Trophoblast cell (in vitro differentiated cells and primary cell): Measurements from ENCODE around the gene OR52I1.

ENCODE experiments used
- DNase-seq, 2 donors: peaks; one replicate each; pipeline ENCODE4 v3.0.0-alpha.2; 2016
- H2AFZ ChIP-seq: 2 replicates; pipeline ENCODE4 v1.6.1; 2013; ENCODE audit warnings: low read length, moderate library complexity, mild to moderate bottlenecking; ENCODE audit not compliant: insufficient read depth, poor library complexity
- H2AK5ac ChIP-seq: 2 replicates; pipeline ENCODE4 v1.6.1; 2013; ENCODE audit warnings: mild to moderate bottlenecking, low read length
- H2BK120ac ChIP-seq: 2 replicates; pipeline ENCODE4 v1.6.1; 2013; ENCODE audit warnings: low read length, mild to moderate bottlenecking, moderate library complexity; ENCODE audit not compliant: insufficient read depth, poor library complexity
- H2BK12ac ChIP-seq: 2 replicates; pipeline ENCODE4 v1.6.1; 2013; ENCODE audit warnings: mild to moderate bottlenecking, low read length, moderate library complexity
- H2BK5ac ChIP-seq: 2 replicates; pipeline ENCODE4 v1.6.1; 2013; ENCODE audit warnings: low read length, low read depth, moderate library complexity, mild to moderate bottlenecking; ENCODE audit not compliant: poor library complexity
- H3K14ac ChIP-seq: 2 replicates; pipeline ENCODE4 v1.6.1; 2013; ENCODE audit warnings: mild to moderate bottlenecking, low read length
- H3K18ac ChIP-seq: 2 replicates; pipeline ENCODE4 v1.6.1; 2013; ENCODE audit warnings: mild to moderate bottlenecking, low read length
- H3K23ac ChIP-seq: 2 replicates; pipeline ENCODE4 v1.6.1; 2013; ENCODE audit warnings: low read length
- H3K27ac ChIP-seq: 2 replicates; pipeline ENCODE4 v1.5.1; 2013; ENCODE audit warnings: low read depth, mild to moderate bottlenecking, inconsistent platforms, low read length, moderate library complexity
- H3K27me3 ChIP-seq: 2 replicates; pipeline ENCODE4 v1.6.1; 2013; ENCODE audit warnings: inconsistent platforms, mild to moderate bottlenecking, low read length, moderate library complexity; ENCODE audit not compliant: insufficient read depth
- H3K36me3 ChIP-seq, 2 experiments: 1 replicate in 1 of 2; 2 replicates in 1 of 2; pipeline ENCODE4 v1.6.1; 2013; ENCODE audit warnings: low read length in 2 of 2, mild to moderate bottlenecking in 2 of 2, moderate library complexity in 1 of 2; ENCODE audit not compliant: insufficient read depth in 2 of 2, control insufficient read depth in 1 of 2
- H3K4ac ChIP-seq: 2 replicates; pipeline ENCODE4 v1.6.1; 2013; ENCODE audit warnings: low read depth, mild to moderate bottlenecking, low read length, moderate library complexity
- H3K4me1 ChIP-seq, 2 experiments: 1 replicate in 1 of 2; 2 replicates in 1 of 2; pipeline ENCODE4 v1.6.1; 2013; ENCODE audit warnings: low read length in 2 of 2, mild to moderate bottlenecking in 2 of 2, moderate library complexity in 1 of 2; ENCODE audit not compliant: insufficient read depth in 2 of 2, control insufficient read depth in 1 of 2
- H3K4me2 ChIP-seq: 2 replicates; pipeline ENCODE4 v1.6.1; 2013; ENCODE audit warnings: inconsistent platforms, mild to moderate bottlenecking, low read length, moderate library complexity
- H3K4me3 ChIP-seq: 2 replicates; pipeline ENCODE4 v1.5.1; 2013; ENCODE audit warnings: mild to moderate bottlenecking, low read depth, low read length, inconsistent platforms
- H3K79me1 ChIP-seq: one replicate; pipeline ENCODE4 v1.6.1; 2013; ENCODE audit warnings: low read length
- H3K79me2 ChIP-seq: 2 replicates; pipeline ENCODE4 v1.6.1; 2013; ENCODE audit warnings: low read length, mild to moderate bottlenecking; ENCODE audit not compliant: control insufficient read depth, insufficient read depth, poor library complexity
- H3K9ac ChIP-seq: 2 replicates; pipeline ENCODE4 v1.6.1; 2013; ENCODE audit warnings: mild to moderate bottlenecking, low read length
- H3K9me3 ChIP-seq: 2 replicates; pipeline ENCODE4 v1.6.1; 2013; ENCODE audit warnings: low read depth, mild to moderate bottlenecking, control low read depth, inconsistent platforms, low read length; ENCODE audit not compliant: insufficient read depth
- H4K12ac ChIP-seq: 2 replicates; pipeline ENCODE4 v1.6.1; 2013; ENCODE audit warnings: low read depth, mild to moderate bottlenecking, low read length, moderate library complexity
- H4K8ac ChIP-seq: 2 replicates; pipeline ENCODE4 v1.6.1; 2013; ENCODE audit warnings: low read depth, mild to moderate bottlenecking, low read length, moderate library complexity
- H4K91ac ChIP-seq: one replicate; pipeline ENCODE4 v1.6.1; 2013; ENCODE audit warnings: low read depth, mild to moderate bottlenecking, low read length, moderate library complexity
- WGBS: extraction: QIAGEN DNeasy Blood & Tissue Kit; methylation state at CpG from one replicate; pipeline ENCODE4 v1.1.7; 2013; ENCODE audit warnings: missing lambda C conversion rate; ENCODE audit not compliant: insufficient read length, insufficient coverage; ENCODE audit errors: extremely low coverage; 5-methylcytosine and 5-hydroxymethylcytosine counted together

The OR52I1 gene

DNA sequence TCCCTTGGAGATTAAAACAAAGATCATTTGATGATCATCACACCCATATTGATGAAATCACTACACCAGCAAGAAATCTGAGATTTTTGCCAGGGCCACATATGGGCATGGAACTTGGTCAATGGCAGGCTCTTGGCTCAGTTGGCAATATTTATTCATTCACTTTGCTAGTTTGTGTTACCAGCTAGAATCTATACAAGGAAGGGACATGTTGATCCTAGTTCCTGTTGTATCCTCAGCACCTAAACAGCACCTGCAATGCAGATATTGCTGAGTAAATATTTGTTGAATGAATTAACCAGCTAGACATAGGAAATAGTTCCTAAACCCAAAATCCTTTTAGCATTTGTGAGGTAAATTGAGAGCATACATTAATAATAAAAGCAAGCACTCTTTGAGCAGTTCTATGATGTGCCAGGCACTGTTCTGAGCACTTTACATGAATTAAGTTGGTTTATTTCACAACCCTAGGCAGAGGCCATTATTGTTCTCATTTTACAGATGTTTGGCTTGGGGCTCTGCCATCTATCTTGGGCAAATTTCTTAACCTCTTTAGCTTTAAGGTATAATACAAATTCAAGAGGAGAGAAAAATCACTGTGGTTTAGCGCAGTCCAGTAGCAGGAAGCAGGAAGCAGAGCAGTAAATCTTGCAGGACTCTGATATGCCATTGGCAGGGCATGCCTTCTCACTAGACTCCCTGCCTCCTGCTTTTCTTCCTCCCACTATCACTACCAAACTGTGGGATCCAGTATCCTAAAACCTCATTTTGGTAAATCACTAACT, 12.6 kb downstream of the OR52I1 start:
- peaks cover 2% of the 10 kb centered on the region in 2 experiments for H3K4me1 ChIP-seq
- H3K23ac ChIP-seq: no peak overlapping the region
- H4K12ac ChIP-seq: no peak overlapping the region
- no peak overlapping the region for H2BK5ac ChIP-seq
- H2AFZ ChIP-seq: no peak overlapping the region
- no peak for DNase-seq
- no peaks in the 10 kb centered on the region for H3K9me3 ChIP-seq
- H2BK120ac ChIP-seq: no peak overlapping the region
- no peak overlapping the region for H3K27ac ChIP-seq
- H2AK5ac ChIP-seq: no peak overlapping the region
- H4K8ac ChIP-seq: no peak overlapping the region
- H3K4me3 ChIP-seq: no peak overlapping the region
- peaks cover 4% of the 10 kb centered on the region for H3K79me1 ChIP-seq
- H3K14ac ChIP-seq: no peak overlapping the region
- WGBS: no CpG with 5 or more reads among the region's 1 CpG
- no peak overlapping the region for H3K4me2 ChIP-seq
- H4K91ac ChIP-seq: no peak overlapping the region
- H3K4ac ChIP-seq: no peak overlapping the region
- H2BK12ac ChIP-seq: no peak overlapping the region
- H3K79me2 ChIP-seq: peaks cover 2% of the 10 kb centered on the region
- no peak overlapping the region for H3K9ac ChIP-seq
- peaks cover 10 to 13% of the 10 kb centered on the region in 2 experiments for H3K36me3 ChIP-seq
- H3K27me3 ChIP-seq: no peaks in the 10 kb centered on the region
- no peak overlapping the region for H3K18ac ChIP-seq

DNA sequence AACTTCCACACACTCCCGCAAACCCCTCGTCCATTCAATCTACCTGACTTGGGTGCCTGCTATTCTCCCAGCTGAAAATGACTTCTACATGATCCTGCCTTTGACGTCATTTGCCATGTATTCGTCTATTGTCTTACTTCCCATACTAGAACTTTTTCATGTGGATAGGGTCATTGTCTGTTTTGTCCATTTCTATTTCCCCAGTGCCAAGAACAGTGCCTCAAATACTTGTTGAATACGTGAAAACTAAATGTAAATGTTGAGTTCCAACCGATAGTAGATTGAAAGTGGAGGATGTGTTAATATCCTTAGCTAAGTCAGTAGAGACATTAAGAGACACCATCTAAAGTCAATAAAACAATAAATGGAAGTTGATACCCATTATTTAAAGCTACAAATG, 13.3 kb downstream of the OR52I1 start:
- no CpG with 5 or more reads among the region's 6 CpGs for WGBS
- Histone ChIP-seq H2AK5ac (no peak overlapping the region), H3K36me3 (peaks cover 5 to 6% of the 10 kb centered on the region in 2 experiments), H2BK12ac (no peak overlapping the region), H3K79me2 (peaks cover 2% of the 10 kb centered on the region), H4K8ac (no peak overlapping the region), H3K79me1 (peaks cover 4% of the 10 kb centered on the region), H4K12ac (no peak overlapping the region), H3K27me3 (no peaks in the 10 kb centered on the region), H3K4ac (no peak overlapping the region), H2BK120ac (no peak overlapping the region), H3K18ac (no peak overlapping the region), H3K27ac (no peak overlapping the region), H3K14ac (no peak overlapping the region), H4K91ac (no peak overlapping the region), H2BK5ac (no peak overlapping the region), H3K4me2 (no peak overlapping the region), H3K23ac (no peak overlapping the region), H3K4me3 (no peak overlapping the region), H3K4me1 (peaks cover 2% of the 10 kb centered on the region in 2 experiments), H3K9me3 (no peaks in the 10 kb centered on the region), H2AFZ (no peak overlapping the region), H3K9ac (no peak overlapping the region)
- no peak for DNase-seq

DNA sequence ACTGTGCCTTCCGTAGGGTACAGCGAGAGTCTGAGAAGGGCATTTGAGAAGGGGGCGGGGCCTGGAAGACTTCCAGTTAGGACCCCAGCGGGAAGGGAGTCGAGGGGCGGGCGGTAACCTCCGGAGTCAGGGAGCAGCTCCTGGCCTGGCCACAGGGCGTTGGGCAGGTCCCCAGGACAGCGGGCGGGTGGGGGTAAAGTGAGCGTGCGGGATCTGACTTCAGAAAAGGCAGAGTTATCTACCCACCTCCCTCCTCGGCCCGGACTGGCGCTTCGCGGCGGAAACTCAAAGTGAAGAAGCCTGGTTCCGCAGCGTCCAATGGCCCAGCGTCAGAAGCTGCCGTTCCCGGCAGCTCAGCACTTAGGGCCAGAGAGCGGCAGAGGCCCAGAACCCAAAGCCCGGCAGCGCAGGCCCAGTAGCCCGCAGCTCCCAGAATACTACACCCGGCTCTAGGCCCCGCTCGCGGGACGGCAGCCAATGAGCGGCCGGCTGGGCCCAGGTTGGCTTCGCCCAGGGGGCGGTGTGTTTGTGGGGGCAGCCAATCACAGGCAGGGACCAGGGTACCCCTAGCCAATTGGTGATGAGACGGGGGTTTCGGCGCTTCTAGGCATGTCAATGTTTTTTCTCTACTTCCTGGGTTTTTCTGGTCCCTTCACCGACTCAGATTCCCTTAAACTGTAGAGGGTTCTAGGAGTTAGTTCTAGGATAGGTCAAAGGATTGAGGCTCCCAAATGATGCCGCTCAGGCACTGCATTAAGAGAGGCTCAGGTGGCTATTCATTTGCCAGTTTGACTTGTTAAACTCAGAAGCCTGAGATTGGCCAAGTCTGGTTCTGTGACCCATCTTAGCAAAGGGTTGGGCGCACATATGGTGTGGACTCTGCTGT, 14.2 kb downstream of the OR52I1 start, which contains the start of gene TRIM68:
Gene TRIM68 (minus strand): TSS at position 451 of the 886 bp plus-strand sequence. CDS start 2,727 bp downstream, outside the sequence.
- Histone ChIP-seq H2BK12ac (no peak within 1 kb of the TSS), H3K27me3 (no peaks in the 10 kb centered on the region), H2BK5ac (peak within 1 kb of the TSS; percentile 90), H3K27ac (peak within 1 kb of the TSS; percentile 82), H3K4me1 (peaks cover 2% of the 10 kb centered on the region in 2 experiments), H2AK5ac (no peak within 1 kb of the TSS), H4K91ac (peak within 1 kb of the TSS; percentile 81), H4K12ac (peak within 1 kb of the TSS; percentile 77), H3K9ac (peak within 1 kb of the TSS; percentile 95), H2BK120ac (peak within 1 kb of the TSS; percentile 79), H3K79me2 (peaks cover 2% of the 10 kb centered on the region), H4K8ac (peak within 1 kb of the TSS; percentile 99), H3K36me3 (peaks cover 3 to 4% of the 10 kb centered on the region in 2 experiments), H3K18ac (peak within 1 kb of the TSS; percentile 37), H3K4me3 (peak within 1 kb of the TSS; percentile 87), H3K14ac (peak within 1 kb of the TSS; percentile 85), H2AFZ (peak within 1 kb of the TSS; percentile 86), H3K9me3 (no peaks in the 10 kb centered on the region), H3K23ac (no peak within 1 kb of the TSS), H3K4me2 (peak within 1 kb of the TSS; percentile 64), H3K79me1 (peaks cover 4% of the 10 kb centered on the region), H3K4ac (peak within 1 kb of the TSS; percentile 81)
- WGBS: no CpG with 5 or more reads among the region's 43 CpGs
- DNase-seq: peak; percentile 96

DNA sequence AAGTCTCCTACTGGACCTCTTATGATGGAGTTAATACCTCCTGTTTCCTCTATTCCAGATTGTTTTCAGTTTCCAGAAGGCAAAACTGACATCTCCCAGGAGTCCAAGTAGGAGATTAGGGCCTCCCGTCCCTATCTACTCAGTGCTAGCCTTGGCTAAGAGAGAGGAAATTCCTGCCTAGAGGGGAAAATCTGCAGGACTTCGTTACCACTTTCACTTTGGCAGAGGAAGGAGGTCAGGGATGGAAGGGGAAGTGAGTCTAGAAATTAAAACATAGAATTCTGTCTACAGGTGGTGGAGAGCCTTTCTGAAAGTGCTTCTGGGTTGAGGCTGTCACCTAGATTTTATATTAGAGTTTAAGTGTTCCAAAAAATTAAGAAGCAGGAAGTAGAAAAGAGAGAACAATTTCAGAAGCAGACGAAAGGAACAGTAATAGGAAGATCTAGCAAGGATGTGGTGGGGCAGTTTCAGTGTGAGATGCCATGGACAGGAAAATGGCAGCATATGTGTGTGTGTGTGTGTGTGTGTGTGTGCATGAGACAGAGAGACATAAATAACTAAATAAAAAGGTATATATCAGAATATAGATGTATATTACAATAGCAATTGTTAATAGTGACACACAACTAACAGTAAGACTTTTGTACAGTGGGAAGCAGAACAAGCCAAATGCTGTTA, 16.6 kb downstream of the OR52I1 start:
- Histone ChIP-seq H3K4me1 (peaks cover 2% of the 10 kb centered on the region in 2 experiments), H4K91ac (no peak overlapping the region), H3K36me3 (no peaks in the 10 kb centered on the region), H3K79me1 (peaks cover 4% of the 10 kb centered on the region), H3K14ac (no peak overlapping the region), H2BK12ac (no peak overlapping the region), H3K4me3 (no peak overlapping the region), H3K23ac (no peak overlapping the region), H4K8ac (peak overlapping the region; percentile 37), H2BK120ac (no peak overlapping the region), H3K27ac (no peak overlapping the region), H2AK5ac (no peak overlapping the region), H2AFZ (no peak overlapping the region), H3K9ac (no peak overlapping the region), H4K12ac (no peak overlapping the region), H3K4ac (no peak overlapping the region), H3K4me2 (no peak overlapping the region), H3K9me3 (no peaks in the 10 kb centered on the region), H3K18ac (no peak overlapping the region), H3K79me2 (peaks cover 2% of the 10 kb centered on the region), H2BK5ac (no peak overlapping the region), H3K27me3 (no peaks in the 10 kb centered on the region)
- peak in 1 of 2 donors; percentile 11 for DNase-seq
- no CpG with 5 or more reads among the region's 3 CpGs for WGBS
